Measurements from ENCODE around the gene DDX54. TPM values are rescaled to one million over a fixed set of nuclear protein-coding genes. Genes with fewer than 3 reads are reported as not detected.

Gene DDX54
- total RNA-seq, 4 donors from 2014 or later = 62.0 to 126 (median 66.5) TPM

DNA sequence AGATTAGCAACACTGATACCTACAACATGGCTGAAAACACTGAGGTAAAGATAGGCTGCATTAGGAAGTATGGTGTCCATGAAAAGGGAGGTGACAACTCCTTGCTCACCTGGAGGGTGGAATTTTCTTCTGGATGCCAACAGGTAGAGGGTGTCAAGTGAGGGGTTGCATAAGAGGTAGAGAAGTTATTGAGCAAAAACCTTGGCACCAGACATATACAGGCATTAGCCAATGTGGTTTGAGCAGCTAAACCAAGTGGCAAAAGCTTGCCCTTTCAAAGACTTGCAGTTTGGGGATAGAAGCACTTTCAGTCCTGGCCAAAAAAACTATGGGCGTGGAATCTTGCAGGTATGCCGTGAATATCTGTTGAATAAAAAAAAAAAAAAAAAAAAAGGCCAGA is 4.1 kb upstream of the DDX54 start:
- H3K27ac ChIP-seq = no peak overlapping the region
- peaks cover 0 to 14% (median 10%) of the 10 kb centered on the region in 4 donors for H3K4me1 ChIP-seq
- no peaks in the 10 kb centered on the region for H3K9me3 ChIP-seq
- no peak for TF ChIP-seq POLR2A (IDR thresholded peaks at IDR 0.05)
- TF ChIP-seq, protein P1, sequence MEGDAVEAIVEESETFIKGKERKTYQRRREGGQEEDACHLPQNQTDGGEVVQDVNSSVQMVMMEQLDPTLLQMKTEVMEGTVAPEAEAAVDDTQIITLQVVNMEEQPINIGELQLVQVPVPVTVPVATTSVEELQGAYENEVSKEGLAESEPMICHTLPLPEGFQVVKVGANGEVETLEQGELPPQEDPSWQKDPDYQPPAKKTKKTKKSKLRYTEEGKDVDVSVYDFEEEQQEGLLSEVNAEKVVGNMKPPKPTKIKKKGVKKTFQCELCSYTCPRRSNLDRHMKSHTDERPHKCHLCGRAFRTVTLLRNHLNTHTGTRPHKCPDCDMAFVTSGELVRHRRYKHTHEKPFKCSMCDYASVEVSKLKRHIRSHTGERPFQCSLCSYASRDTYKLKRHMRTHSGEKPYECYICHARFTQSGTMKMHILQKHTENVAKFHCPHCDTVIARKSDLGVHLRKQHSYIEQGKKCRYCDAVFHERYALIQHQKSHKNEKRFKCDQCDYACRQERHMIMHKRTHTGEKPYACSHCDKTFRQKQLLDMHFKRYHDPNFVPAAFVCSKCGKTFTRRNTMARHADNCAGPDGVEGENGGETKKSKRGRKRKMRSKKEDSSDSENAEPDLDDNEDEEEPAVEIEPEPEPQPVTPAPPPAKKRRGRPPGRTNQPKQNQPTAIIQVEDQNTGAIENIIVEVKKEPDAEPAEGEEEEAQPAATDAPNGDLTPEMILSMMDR (IDR thresholded peaks at IDR 0.05) = no peak
- DNase-seq = no peak
- no peaks in the 10 kb centered on the region for H3K27me3 ChIP-seq
- H3K4me3 ChIP-seq = no peak overlapping the region
- H3K36me3 ChIP-seq = peaks cover 0 to 32% (median 0%) of the 10 kb centered on the region in 3 donors

DNA sequence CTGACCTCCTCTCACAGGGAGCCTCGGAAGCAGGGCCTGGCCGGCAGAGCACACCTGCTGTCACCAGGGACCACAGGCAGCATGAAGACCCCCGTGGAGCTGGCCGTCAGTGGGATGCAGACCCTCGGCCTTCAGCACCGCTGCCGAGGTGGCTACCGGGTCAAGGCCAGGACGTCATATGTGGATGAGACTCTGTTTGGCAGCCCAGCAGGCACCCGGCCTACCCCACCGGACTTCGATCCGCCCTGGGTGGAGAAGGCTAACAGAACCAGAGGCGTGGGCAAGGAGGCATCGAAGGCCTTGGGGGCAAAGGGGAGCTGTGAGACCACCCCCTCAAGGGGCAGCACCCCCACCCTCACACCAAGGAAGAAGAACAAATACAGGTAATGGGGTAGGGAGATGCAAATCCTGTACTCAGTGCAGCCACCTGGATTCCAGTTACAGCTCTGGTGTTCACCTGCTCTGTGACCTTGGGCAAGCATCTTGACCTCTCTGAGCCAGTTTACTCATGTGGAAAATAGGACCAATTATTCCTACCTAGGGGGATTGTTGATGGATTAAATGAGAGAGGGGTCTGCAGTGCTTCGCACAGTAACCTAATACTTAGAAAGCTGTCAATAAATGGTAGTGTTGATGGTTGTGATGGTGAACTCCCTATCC is 1.5 kb upstream of the DDX54 start:
- TF ChIP-seq, protein P1 (IDR thresholded peaks at IDR 0.05) = no peak
- TF ChIP-seq POLR2A (IDR thresholded peaks at IDR 0.05) = peak in 1 of 2 donors; percentile 16
- Histone ChIP-seq H3K9me3 (no peaks in the 10 kb centered on the region), H3K4me1 (peaks cover 0 to 20% (median 17%) of the 10 kb centered on the region in 4 donors), H3K36me3 (peaks cover 0 to 22% (median 0%) of the 10 kb centered on the region in 3 donors), H3K27ac (peak overlapping the region in 2 of 4 donors; percentile 89 to 95), H3K4me3 (peak overlapping the region in 2 of 4 donors; percentile 67 to 86), H3K27me3 (no peaks in the 10 kb centered on the region)
- DNase-seq = peak in 2 of 3 donors; percentile 67 to 68

DNA sequence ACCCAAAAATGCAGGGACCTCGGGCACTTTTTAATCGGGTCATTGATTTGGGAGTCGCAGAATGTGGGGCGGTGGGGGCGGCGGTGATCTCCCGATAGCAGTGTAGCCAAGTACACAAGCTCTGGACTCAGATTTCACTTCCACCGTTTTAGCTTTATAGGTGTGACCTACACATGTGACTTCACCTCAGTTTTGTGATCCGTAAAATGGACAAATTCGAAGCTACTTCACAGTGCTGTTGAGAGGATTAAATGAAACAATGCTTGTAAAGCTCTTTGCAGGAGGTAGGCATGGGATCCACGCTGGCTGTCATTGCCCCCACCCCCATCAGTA is 721 bp upstream of the DDX54 start:
- H3K4me3 ChIP-seq = peak overlapping the region; percentile 67 to 98 (median 91)
- TF ChIP-seq, protein P1 (IDR thresholded peaks at IDR 0.05) = no peak
- no peak for TF ChIP-seq POLR2A (IDR thresholded peaks at IDR 0.05)
- H3K9me3 ChIP-seq = no peaks in the 10 kb centered on the region
- H3K4me1 ChIP-seq = peaks cover 0 to 20% (median 17%) of the 10 kb centered on the region in 4 donors
- H3K36me3 ChIP-seq = peaks cover 0 to 16% (median 0%) of the 10 kb centered on the region in 3 donors
- no peaks in the 10 kb centered on the region for H3K27me3 ChIP-seq
- H3K27ac ChIP-seq = peak overlapping the region; percentile 89 to 99 (median 94)
- no peak for DNase-seq

DNA sequence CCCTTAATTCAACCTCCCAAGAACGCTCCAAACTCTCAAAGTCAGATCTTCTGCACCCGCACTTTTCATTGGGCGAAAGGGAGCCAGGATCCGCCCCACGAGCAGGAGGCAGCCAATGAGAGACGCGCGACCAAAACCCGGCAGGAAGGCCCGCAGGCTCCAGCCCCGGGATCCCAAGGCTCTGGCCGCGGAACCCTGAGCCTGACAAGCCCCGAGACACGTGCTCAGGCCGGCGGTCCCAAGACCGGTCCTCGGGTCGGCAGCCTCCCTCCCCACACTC is 438 bp downstream of the DDX54 start:
- peak; percentile 87 to 95 (median 94) for DNase-seq
- Histone ChIP-seq H3K9me3 (no peaks in the 10 kb centered on the region), H3K4me3 (peak overlapping the region; percentile 67 to 98 (median 91)), H3K27ac (peak overlapping the region; percentile 89 to 99 (median 94)), H3K27me3 (no peaks in the 10 kb centered on the region), H3K36me3 (peaks cover 0 to 19% (median 0%) of the 10 kb centered on the region in 3 donors), H3K4me1 (peaks cover 0 to 20% (median 17%) of the 10 kb centered on the region in 4 donors)
- TF ChIP-seq, protein P1 (IDR thresholded peaks at IDR 0.05) = no peak
- no peak for TF ChIP-seq POLR2A (IDR thresholded peaks at IDR 0.05)

DNA sequence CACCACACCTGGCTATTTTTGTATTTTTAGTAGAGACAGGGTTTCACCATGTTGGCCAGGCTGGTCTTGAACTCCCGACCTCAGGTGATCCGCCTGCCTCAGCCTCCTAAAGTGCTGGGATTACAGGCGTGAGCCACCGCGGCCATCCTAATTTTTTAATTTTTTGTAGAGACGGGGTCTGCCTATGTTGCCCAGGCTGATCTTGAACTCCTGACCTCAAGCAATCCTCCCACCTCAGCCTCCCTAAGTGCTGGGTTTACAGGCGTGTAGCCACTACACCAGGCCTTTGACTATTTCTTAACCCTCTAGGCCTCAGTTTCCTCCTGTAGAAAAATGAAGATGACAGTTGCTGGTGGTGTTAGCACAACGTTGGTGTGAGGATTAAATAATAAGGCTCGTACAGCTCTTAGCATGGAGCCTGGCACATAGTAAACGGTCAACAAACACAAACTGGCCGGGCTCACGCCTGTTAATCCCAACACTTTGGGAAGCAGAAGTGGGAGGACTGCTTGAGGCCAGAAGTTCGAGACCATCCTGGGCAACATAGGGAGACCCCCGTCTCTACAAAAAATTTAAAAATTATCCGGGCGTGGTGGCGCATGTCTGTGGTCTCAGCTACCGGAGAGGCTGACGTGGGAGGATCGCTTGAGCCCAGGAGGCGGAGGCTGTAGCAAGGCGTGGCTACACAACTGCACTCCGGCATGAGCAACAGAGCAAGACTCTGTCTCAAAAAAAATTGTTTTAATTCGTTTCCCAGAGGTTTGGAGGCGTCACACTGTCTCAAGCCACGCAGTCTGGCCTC is 979 bp downstream of the DDX54 start:
- peaks cover 0 to 19% (median 0%) of the 10 kb centered on the region in 3 donors for H3K36me3 ChIP-seq
- TF ChIP-seq, protein P1 (IDR thresholded peaks at IDR 0.05) = no peak
- no peak for TF ChIP-seq POLR2A (IDR thresholded peaks at IDR 0.05)
- peak overlapping the region; percentile 67 to 98 (median 91) for H3K4me3 ChIP-seq
- H3K4me1 ChIP-seq = peaks cover 0 to 20% (median 17%) of the 10 kb centered on the region in 4 donors
- peak overlapping the region; percentile 89 to 99 (median 94) for H3K27ac ChIP-seq
- no peaks in the 10 kb centered on the region for H3K9me3 ChIP-seq
- DNase-seq = no peak
- no peaks in the 10 kb centered on the region for H3K27me3 ChIP-seq
